CD4-positive, alpha-beta T cell treated with Interleukin-6 at 100 ng/mL for 8 hours (primary cell): ENCODE data around the gene PROSER2.

ENCODE experiments used
- DNase-seq: peaks from one replicate; pipeline ENCODE4 v3.0.0-alpha.2; 2020; ENCODE audit warnings: mixed read lengths, low spot score

The PROSER2 gene

DNA sequence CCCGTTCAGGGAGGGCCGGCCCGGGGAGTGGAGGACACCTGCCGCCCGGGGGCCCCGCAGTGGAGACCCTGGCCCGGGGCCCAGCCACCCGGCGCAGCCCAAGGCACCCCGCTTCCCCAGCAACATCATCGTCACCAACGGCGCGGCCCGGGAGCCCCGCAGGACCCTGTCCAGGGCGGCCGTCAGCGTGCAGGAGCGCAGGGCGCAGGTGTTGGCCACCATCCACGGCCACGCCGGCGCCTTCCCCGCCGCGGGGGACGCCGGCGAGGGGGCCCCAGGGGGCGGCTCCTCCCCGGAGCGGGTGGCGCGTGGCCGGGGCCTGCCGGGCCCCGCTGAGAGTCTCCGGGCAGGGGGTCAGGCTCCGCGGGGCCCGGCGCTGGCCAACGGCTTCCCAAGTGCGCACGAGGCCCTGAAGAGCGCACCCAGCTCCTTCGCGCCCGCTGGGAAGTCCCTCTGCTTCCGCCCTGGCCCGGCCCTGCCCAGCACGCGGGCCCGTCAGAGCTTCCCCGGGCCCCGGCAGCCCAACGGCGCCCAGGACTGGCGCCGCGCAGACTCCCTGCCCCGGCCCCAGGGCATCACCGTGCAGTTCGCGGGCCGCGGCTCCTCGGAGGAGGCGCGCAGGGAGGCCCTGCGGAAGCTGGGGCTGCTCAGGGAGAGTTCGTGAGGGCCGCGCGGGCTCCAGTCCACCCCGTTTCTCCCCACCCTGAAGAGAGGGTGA is 46.7 kb downstream of the PROSER2 start:
- no peak for DNase-seq

DNA sequence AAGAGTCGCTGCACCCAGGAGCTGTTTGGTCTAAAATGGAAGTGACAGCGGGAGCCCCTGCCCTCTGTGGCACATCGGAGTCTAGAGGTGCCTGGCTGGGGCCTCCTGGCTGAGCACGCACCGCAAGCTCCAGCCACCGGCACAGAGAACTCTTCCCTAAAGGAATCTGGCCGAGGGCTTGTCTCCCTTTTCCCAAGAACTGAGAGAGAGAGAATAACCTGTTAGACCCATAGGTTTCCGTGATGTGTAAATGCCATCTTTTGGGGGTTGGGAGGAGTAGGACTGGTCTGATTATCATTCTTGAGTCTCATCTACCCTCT is 47.3 kb downstream of the PROSER2 start:
- no peak for DNase-seq

GRCh38 chr10:11870900-11871400 is 47.8 kb downstream of the PROSER2 start:
- DNase-seq = no peak

GRCh38 chr10:11871466-11871865 is 48.3 kb downstream of the PROSER2 start:
- DNase-seq = peak; percentile 12

DNA sequence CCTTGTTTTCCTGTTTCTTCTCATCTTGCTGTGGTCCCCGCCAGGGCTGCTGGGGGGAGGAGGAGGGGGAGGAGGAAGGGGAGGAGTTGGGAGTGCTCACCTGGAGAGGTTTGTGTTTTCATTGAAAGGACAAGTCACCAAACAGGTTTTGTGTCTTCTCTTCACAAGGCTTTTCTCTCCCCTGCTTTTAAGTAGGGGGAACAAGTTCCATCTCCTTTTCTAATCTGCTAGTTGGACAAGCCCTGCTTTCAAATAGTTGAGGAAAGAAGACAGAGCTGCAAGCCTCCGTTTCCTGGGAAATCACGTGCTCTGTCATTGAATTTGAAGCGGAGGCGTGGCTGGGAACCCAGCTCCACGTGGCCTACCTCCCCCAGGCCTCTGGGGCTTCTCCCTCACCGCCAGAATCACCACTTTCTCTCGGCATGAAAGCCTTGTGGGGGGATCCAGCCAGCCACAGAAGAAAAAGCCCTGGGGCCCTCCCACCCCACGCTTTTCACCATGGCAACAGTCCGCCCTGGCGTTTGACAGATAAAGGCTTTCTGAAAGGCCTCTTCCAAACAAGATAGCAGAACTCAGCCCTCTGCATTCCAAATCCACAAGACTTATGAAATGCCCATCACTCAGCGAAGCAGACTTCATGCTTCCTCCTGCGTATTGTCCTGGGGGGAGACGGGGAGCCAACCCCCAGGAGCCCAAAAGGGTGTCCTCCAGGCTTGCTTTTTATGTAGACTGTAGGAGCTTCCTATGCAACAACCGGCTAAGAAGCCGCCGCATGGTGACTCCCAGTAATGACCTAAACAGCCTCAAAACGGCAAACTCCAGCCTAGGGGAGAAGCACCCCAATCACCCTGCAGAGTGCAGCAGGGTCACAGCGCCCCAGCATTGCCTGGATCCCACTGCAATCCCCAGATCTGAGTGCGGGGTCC is 51.7 kb downstream of the PROSER2 start:
- DNase-seq = peak; percentile 10

DNA sequence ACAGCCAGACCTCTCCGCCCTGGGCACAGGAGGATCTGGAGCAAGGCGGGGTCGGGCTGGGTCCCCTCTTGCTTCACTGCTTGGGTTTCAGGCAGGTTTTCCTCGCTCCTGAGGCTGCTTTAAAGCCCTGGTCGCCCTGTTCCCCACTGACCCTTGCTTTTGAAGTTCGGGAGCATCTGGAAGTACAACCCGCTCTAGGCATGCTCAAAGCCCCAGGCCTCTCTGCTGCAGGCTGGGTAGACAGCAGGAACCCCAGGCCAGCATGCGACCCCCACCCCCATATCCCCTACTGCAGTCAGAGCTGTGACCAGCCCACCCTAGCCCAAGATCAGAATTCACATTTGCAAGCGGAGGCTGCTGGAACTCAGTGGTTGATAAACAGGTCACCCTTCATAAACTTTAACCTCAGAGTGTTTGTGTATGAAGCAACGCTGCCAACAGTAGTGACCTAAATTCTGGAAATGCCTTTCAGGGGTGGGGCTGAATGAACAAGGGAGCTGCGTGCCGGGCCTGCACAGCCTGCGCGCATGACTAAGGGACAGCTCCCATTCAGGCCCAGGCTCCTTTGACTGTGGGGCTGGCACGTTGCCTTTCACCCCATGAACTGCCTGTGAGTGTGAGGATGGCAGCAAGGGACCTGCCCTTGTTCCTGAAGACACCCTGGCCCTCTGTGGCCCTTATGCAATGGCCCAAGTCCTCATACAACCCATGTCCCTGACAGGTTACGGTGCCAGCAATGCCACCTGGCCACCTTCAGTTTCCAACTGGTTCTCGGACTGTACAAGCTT is 52.5 kb downstream of the PROSER2 start:
- peak; percentile 10 for DNase-seq

GRCh38 chr10:11876324-11876723 is 53.2 kb downstream of the PROSER2 start:
- DNase-seq = no peak

- no peak for DNase-seq
Observed at GRCh38 chr10:11876805-11877590, 53.8 kb downstream of the PROSER2 start.

DNA sequence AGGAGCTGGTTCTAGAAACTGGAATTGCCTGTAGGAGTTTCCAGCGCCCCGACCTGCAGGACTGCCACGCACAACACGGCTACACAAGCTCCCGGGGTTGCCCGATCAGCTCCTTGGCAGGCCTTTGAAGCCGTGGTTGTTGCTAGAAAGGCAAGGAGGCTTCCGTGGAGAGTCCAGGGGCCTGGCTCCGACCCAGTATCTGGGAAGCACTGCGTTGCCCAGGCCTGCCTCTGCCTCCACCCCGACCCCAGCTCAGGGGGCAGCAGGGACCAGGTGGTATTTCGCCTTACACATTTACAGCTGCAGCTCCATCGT is 54.4 kb downstream of the PROSER2 start:
- DNase-seq = no peak

GRCh38 chr10:11878776-11879175 is 55.6 kb downstream of the PROSER2 start:
- DNase-seq = no peak

DNA sequence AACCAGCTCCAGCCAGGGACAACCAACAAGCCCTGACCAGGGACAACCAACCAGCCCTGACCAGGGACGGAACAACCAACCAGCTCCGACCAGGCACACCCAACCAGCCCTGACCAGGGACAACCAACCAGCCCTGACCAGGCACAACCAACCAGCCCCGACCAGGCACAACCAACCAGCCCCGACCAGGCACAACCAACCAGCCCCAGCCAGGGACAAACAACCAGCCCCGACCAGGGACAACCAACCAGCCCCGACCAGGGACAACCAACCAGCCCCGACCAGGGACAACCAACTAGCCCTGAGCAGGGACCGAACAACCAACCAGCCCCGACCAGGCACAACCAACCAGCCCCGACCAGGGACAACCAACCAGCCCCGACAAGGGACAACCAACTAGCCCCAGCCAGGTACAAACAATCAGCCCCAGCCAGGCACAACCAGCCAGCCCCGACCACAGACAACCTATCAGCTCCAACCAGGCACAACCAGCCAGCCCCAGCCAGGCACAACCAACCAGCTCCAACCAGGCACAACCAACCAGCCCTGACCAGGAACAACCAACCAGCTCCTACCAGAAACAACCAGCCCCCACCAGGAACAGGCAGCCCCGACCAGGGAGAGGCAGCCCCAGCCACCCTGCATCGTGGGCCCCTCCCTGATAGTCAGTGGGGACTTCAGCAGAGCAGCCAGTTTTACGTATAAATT is 56.4 kb downstream of the PROSER2 start:
- DNase-seq = no peak

GRCh38 chr10:11880151-11881029 is 57.2 kb downstream of the PROSER2 start:
- DNase-seq = no peak

DNA sequence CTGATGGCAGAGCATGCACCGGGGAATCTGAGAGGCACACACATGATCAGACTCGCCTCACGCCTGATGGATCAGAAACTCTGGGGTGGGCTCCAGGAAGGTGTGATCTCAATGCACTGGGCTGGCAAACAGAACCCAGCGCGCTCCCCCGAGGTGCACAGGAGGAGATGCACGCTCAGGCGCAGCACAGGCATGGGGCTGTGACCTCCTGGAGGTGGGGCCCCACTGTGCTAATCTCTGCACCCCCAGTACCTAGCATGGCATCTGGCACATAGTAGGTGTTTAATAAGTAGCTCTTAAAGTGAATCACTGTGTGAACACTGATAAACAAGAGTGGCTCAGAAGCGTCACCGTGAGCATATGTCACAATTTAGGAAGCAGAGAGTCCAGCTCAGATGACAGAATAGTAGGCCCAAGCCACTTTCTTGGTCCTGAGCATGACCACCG is 57.9 kb downstream of the PROSER2 start:
- no peak for DNase-seq

DNA sequence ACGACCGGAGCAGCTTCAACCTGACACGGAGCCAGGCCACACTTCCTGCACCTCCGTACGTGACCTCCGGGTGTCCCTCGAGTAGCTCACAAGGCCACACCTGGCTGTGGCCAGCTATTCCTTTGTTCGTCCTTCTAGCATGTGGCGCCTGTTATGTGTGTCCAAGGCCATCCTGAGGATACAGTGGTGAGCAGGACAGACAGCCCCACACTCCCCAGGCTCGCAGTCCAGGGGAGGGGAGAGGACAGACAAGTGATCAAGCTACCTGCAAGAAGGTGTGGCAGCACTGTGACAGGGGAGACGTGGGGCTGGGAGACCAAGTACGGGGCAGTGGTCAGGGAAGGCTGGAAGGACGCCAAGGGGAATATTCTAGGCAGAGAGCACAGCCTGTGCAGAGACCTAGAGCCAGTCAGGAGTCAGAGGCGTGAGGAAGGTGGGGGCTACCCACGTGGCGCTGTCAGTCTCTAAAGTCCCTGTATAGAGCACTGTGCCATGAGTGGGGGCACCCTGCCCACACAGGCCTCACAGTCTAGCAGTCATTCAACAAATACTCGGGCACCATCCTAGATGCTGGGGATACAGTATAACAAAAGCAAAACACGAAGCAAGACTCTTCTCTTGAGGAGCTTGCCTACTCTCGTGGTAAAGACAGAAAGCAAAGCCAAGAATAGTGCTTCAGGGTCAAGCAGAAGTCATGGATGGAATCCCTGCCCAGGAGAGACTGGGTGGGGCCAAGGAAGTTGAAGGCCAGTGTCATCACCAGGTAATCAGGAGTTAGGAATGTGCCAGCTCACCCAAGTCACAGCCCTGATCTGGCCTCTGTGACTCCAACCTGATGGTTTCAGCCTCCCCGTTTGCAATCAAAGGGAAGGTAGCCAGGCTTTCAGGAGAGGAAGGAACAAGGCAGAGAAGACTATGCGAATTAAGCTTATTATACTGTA is 58.6 kb downstream of the PROSER2 start:
- DNase-seq = no peak

- no peak for DNase-seq
Observed at GRCh38 chr10:11882646-11883375, 59.7 kb downstream of the PROSER2 start.

DNA sequence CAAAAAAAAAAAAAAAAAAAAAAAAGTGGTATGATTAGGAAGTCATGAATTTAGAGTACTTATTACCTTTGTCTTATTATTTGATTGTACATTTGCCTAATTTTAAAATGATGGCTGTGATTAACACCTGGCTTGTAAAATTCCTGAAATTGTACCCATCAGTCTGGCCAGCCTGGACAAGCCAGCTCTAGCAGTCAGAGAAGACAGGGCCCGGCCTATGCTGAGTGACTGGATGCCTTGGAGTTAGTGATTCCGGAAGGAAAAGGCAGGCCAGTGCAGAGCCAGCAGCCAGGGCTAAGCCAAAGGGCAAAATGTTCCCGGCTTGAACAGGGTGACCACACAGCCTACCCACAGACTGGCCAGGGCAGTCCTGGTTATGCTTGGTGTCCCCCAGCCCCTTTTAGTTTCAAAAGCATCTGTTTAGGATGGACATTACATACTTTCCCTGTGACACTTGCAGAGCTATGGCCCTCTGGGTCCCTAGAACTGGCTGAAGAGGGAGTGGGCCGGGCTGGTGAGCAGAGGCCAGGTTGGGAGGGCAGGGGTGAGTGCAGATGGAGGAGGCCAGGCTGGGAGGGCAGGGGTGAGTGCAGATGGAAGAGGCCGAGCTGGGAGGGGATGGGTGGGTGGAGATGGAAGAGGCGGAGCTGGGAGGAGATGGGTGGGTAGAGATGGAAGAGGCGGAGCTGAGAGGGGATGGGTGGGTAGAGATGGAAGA is 61.7 kb downstream of the PROSER2 start:
- no peak for DNase-seq

DNA sequence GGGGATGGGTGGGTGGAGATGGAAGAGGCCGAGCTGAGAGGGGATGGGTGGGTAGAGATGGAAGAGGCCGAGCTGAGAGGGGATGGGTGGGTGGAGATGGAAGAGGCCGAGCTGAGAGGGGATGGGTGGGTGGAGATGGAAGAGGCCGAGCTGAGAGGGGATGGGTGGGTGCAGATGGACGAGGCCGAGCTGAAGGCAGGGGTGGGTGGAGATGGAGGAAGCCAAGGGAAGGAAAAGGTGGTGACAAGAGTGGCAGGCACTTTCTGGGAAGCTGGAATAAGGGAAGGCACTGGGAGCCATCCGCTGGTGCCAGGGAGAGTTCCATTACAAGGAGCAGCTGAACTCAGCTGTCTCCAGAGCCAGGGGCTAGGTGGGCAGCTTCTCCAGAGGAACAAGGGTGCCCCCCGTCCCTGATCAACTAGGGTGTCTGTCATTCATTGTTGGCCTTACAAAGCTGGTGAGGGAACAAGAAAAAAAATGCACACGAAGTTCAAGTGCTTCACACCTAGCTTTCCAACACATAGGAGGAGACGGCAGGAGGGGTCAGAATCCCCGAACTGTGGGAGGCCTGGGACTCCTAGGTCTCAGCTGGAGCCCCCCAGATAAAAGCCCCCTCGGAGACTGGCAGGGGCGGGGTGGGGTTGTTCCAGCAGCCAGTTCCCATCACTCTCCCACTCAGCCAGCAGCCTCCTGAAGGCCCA is 62.4 kb downstream of the PROSER2 start:
- no peak for DNase-seq
